GM12878 (cell line): ENCODE measurements around the gene FUT3. TPM values are rescaled to one million over a fixed set of nuclear protein-coding genes. Genes with fewer than 3 reads are reported as not detected.

Experiments used
- ATAC-seq: fragments of 200-7000 bp; cut with Tn5 transposase; 3 replicates; pipeline ENCODE4 v1.9.1; 2020; ENCODE audit warnings: mild to moderate bottlenecking, moderate library complexity
- BruUV-seq: library from RNA; stranded (reverse); fragments of 400-500 nt; replicated peaks from 2 replicates; lab custom pipeline; 2021; lab: Mats Ljungman, UMichigan
- CTCF ChIA-PET: fragments of 300-600 bp; sonication (Branson Sonifier 250); formaldehyde crosslinking; extraction: SDS; loops from one replicate; lab custom pipeline; 2021; ENCODE audit warnings: inconsistent platforms; lab: Yijun Ruan, JAX
- POLR2A ChIA-PET: fragments of 350-600 bp; formaldehyde crosslinking; extraction: SDS; loops from one replicate; lab custom pipeline; 2021; ENCODE audit warnings: inconsistent platforms; lab: Charles Lee
- RAD21 ChIA-PET: fragments of 300-600 bp; sonication (Branson Sonifier 250); formaldehyde crosslinking; loops from one replicate; lab custom pipeline; 2023; ENCODE audit warnings: antibody characterized with exemption; ENCODE audit not compliant: unreplicated experiment; lab: Charles Lee
- SMC1A ChIA-PET: fragments of 300-600 bp; sonication (Branson Sonifier 250); formaldehyde crosslinking; loops from one replicate; lab custom pipeline; 2023; ENCODE audit not compliant: unreplicated experiment, uncharacterized antibody; lab: Charles Lee
- DNase-seq: peaks from one replicate; pipeline ENCODE4 v3.0.0-alpha.2; 2011; ENCODE audit warnings: low read depth, low spot score
- FAIRE-seq: peaks from 3 replicates; lab custom pipeline; 2011; peaks lifted over from hg19 to GRCh38; lab: Jason Lieb, UNC
- H2AFZ ChIP-seq: 2 replicates; pipeline ENCODE4 v1.6.0; 2011; ENCODE audit warnings: low read depth, low read length, control low read depth; ENCODE audit not compliant: control insufficient read depth
- H3K27ac ChIP-seq: 2 replicates; pipeline ENCODE4 v1.5.1; 2011; ENCODE audit warnings: control low read depth; ENCODE audit not compliant: control insufficient read depth, insufficient read depth
- H3K27me3 ChIP-seq, 2 experiments: replicated peaks in 1 of 2; 2 replicates each; pipeline versions ENCODE4 v1.6.0 to v1.6.1; 2011; ENCODE audit warnings: low read length in 1 of 2; ENCODE audit not compliant: control insufficient read depth in 2 of 2, insufficient read depth in 2 of 2
- H3K36me3 ChIP-seq, 2 experiments: 2 replicates each; pipeline ENCODE4 v1.5.1; 2011; ENCODE audit warnings: low read length in 1 of 2; ENCODE audit not compliant: control insufficient read depth in 2 of 2, insufficient read depth in 2 of 2
- H3K4me1 ChIP-seq: 2 replicates; pipeline ENCODE4 v1.6.1; 2011; ENCODE audit warnings: mild to moderate bottlenecking, low read length, moderate library complexity, mixed read lengths; ENCODE audit not compliant: control insufficient read depth, insufficient read depth
- H3K4me2 ChIP-seq: 2 replicates; pipeline ENCODE4 v1.6.0; 2011; ENCODE audit warnings: control low read depth; ENCODE audit not compliant: control insufficient read depth, insufficient read depth
- H3K4me3 ChIP-seq: fragments of 200-600 bp; sonication (generic); 2 replicates; pipeline ENCODE4 v1.5.1; 2016
- H3K79me2 ChIP-seq: 2 replicates; pipeline ENCODE4 v1.6.0; 2011; ENCODE audit warnings: low read length; ENCODE audit not compliant: control insufficient read depth, insufficient read depth
- H3K9ac ChIP-seq: 2 replicates; pipeline ENCODE4 v1.8.0; 2011; ENCODE audit warnings: low read length, control low read depth, mixed read lengths; ENCODE audit not compliant: control insufficient read depth, insufficient read depth
- H3K9me3 ChIP-seq: replicated peaks from 3 replicates; pipeline ENCODE4 v1.5.1; 2011; ENCODE audit warnings: mild to moderate bottlenecking, low read length; ENCODE audit not compliant: control insufficient read depth, insufficient read depth
- H4K20me1 ChIP-seq: 2 replicates; pipeline ENCODE4 v1.6.0; 2011; ENCODE audit not compliant: control insufficient read depth, insufficient read depth
- CREM ChIP-seq: IDR thresholded peaks from 2 replicates; pipeline ENCODE4 v1.6.1; 2014; ENCODE audit warnings: antibody characterized with exemption, low read depth
- HDAC6 ChIP-seq: fragments of 200-600 bp; sonication (generic); IDR thresholded peaks from one replicate; pipeline ENCODE4 v1.8.0; 2017; ENCODE audit warnings: antibody characterized with exemption; ENCODE audit not compliant: unreplicated experiment
- KLF5 ChIP-seq: fragments of 450-650 bp; IDR thresholded peaks from 2 replicates; pipeline ENCODE4 v1.6.1; 2014; ENCODE audit warnings: mild to moderate bottlenecking; ENCODE audit not compliant: partially characterized antibody
- RBBP5 ChIP-seq: fragments of 200-600 bp; sonication (generic); conservative IDR thresholded peaks from 2 replicates; pipeline ENCODE4 v1.6.1; 2016
- WGBS: methylation state at CpG from one replicate; pipeline ENCODE4 v1.1.6; 2016; ENCODE audit warnings: low lambda C conversion rate; ENCODE audit not compliant: insufficient replicate concordance, insufficient coverage; ENCODE audit errors: missing lambda C conversion rate; 5-methylcytosine and 5-hydroxymethylcytosine counted together
- in situ Hi-C: fragments of 300-500 bp; cut with MboI; formaldehyde crosslinking; loops from 9 replicates; pipeline ENCODE4 v1.14.3; 2018; ENCODE audit warnings: mixed read lengths
- intact Hi-C: fragments of 100-400 bp; cut with micrococcal nuclease; formaldehyde crosslinking; loops from one replicate; pipeline ENCODE4 v1.14.2; 2022; ENCODE audit not compliant: unreplicated experiment
- polyA plus RNA-seq, 11 experiments: library from polyadenylated mRNA; depleted of rRNA in 4 of 11; unstranded in 6 of 11; stranded (reverse) in 5 of 11; fragments of >200 nt; fragmentation: Nextera tagmentation in 4 of 11; fragmentation: Illumina TruSeq in 1 of 11; extraction: Ambion mirVana in 4 of 11; extraction: Trizol in 1 of 11; gene quantifications; 1 replicate in 1 of 11; 2 replicates in 10 of 11; pipeline versions ENCODE4 v1.2.1 to v1.2.3, GENCODE V29; 2011 to 2016; ENCODE audit warnings: inconsistent platforms in 2 of 11, missing spikeins in 2 of 11, low read depth in 1 of 11
- total RNA-seq, 4 experiments: library from RNA; depleted of rRNA in 3 of 4; stranded (reverse); fragments of >200 nt in 3 of 4; fragmentation: Illumina TruSeq in 1 of 4; extraction: Trizol in 1 of 4; gene quantifications; 2 replicates each; pipeline versions ENCODE4 v1.2.1 to v1.2.3, GENCODE V29; 2013 to 2021
- TF ChIP-seq, protein P1 (sequence below): fragments of 450-650 bp; IDR thresholded peaks from 2 replicates; pipeline ENCODE4 v1.6.1; 2018; ENCODE audit warnings: mild to moderate bottlenecking, low read depth, moderate library complexity; ENCODE audit not compliant: partially characterized antibody

Gene FUT3
- total and polyA plus RNA-seq, 10 of the 15 experiments (the other 5 are each of a cell fraction or from before 2014, with no cell fraction given) = 0.04 to 0.31 (median 0.07) TPM; not detected in 7

DNA sequence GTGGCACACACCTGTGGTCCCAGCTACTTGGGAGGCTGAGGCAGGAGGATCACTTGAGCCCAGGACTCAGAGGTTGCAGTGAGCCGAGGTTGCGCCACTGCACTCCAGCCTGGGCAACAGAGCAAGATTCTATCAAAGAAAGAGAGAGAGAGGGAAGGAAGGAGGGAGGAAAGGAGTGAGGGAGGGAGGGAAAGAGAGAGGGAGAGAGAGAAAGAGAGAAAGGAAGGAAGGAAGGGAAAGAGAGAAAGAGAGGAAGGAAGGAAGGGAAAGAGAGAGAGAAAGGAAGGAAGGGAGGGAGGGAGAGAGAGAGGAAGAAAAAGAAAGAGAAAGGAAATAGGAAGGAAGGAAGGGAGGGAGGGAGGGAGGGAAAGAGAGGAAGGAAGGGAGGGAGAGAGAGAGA lies 34.0 kb downstream of the FUT3 start:
- H3K36me3 ChIP-seq = no peaks in the 10 kb centered on the region

GRCh38 chr19:5814852-5815246 lies 36.4 kb downstream of the FUT3 start:
- WGBS = 35% methylated on average over 11 of the region's 11 CpGs
- H3K9ac ChIP-seq = no peak overlapping the region
- no peaks in the 10 kb centered on the region for H3K36me3 ChIP-seq
- H3K9me3 ChIP-seq = no peaks in the 10 kb centered on the region
- FAIRE-seq = no peak
- SMC1A ChIA-PET = no interaction called here
- DNase-seq = no peak
- CTCF ChIA-PET = no interaction called here
- intact Hi-C loops = no loop called here
- ATAC-seq = no peak
- H3K27ac ChIP-seq = no peak overlapping the region
- POLR2A ChIA-PET = no interaction called here
- no peak overlapping the region for H2AFZ ChIP-seq
- H4K20me1 ChIP-seq = no peaks in the 10 kb centered on the region
- BruUV-seq = no TSS peak
- RAD21 ChIA-PET = no interaction called here
- no peak overlapping the region for H3K4me3 ChIP-seq
- no peak for TF ChIP-seq RBBP5
- TF ChIP-seq KLF5 = no peak
- TF ChIP-seq, protein P1, sequence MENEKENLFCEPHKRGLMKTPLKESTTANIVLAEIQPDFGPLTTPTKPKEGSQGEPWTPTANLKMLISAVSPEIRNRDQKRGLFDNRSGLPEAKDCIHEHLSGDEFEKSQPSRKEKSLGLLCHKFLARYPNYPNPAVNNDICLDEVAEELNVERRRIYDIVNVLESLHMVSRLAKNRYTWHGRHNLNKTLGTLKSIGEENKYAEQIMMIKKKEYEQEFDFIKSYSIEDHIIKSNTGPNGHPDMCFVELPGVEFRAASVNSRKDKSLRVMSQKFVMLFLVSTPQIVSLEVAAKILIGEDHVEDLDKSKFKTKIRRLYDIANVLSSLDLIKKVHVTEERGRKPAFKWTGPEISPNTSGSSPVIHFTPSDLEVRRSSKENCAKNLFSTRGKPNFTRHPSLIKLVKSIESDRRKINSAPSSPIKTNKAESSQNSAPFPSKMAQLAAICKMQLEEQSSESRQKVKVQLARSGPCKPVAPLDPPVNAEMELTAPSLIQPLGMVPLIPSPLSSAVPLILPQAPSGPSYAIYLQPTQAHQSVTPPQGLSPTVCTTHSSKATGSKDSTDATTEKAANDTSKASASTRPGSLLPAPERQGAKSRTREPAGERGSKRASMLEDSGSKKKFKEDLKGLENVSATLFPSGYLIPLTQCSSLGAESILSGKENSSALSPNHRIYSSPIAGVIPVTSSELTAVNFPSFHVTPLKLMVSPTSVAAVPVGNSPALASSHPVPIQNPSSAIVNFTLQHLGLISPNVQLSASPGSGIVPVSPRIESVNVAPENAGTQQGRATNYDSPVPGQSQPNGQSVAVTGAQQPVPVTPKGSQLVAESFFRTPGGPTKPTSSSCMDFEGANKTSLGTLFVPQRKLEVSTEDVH = no peak
- no peak for TF ChIP-seq HDAC6
- in situ Hi-C loops = no loop called here
- H3K4me1 ChIP-seq = no peaks in the 10 kb centered on the region
- H3K4me2 ChIP-seq = no peak overlapping the region
- no peaks in the 10 kb centered on the region for H3K27me3 ChIP-seq
- no peaks in the 10 kb centered on the region for H3K79me2 ChIP-seq

More for the DNA sequence above, 34.0 kb downstream of the FUT3 start:
- no peaks in the 10 kb centered on the region for H3K4me1 ChIP-seq
- ChIA-PET SMC1A (no interaction called here), CTCF (no interaction called here), RAD21 (no interaction called here), POLR2A (no interaction called here)
- WGBS = 59% methylated on average over 2 of the region's 2 CpGs
- BruUV-seq = no TSS peak
- no peak for TF ChIP-seq CREM
- intact Hi-C loops = no loop called here
- no peaks in the 10 kb centered on the region for H3K27me3 ChIP-seq
- H4K20me1 ChIP-seq = no peaks in the 10 kb centered on the region
- no peak overlapping the region for H3K27ac ChIP-seq
- in situ Hi-C loops = no loop called here
- H3K4me3 ChIP-seq = no peak overlapping the region
- ATAC-seq = no peak
- no peak for FAIRE-seq
- H2AFZ ChIP-seq = no peak overlapping the region
- no peak overlapping the region for H3K9ac ChIP-seq
- H3K4me2 ChIP-seq = no peak overlapping the region
- no peaks in the 10 kb centered on the region for H3K79me2 ChIP-seq
- no peaks in the 10 kb centered on the region for H3K9me3 ChIP-seq
- no peak for DNase-seq
